Activated CD8-positive, alpha-beta T cell treated with anti-CD3 and anti-CD28 coated beads for 36 hours (primary cell): Measurements from ENCODE around the gene ZBTB25. TPM values are rescaled to one million over a fixed set of nuclear protein-coding genes. Genes with fewer than 3 reads are reported as not detected.

ENCODE experiments used
- ATAC-seq: fragments of 200-7000 bp; cut with Tn5 transposase; one replicate; pipeline ENCODE4 v1.10.0; 2021; ENCODE audit warnings: mild to moderate bottlenecking, moderate library complexity
- CTCF ChIA-PET: fragments of 350-600 bp; sonication (Branson Sonifier 250); formaldehyde crosslinking; loops from one replicate; lab custom pipeline; 2021; ENCODE audit warnings: antibody characterized with exemption; lab: Charles Lee
- POLR2A ChIA-PET: fragments of 350-600 bp; sonication (Branson Sonifier 250); formaldehyde crosslinking; loops from one replicate; lab custom pipeline; 2021; ENCODE audit warnings: antibody characterized with exemption; lab: Charles Lee
- DNase-seq: peaks from one replicate; pipeline ENCODE4 v3.0.0-alpha.2; 2020
- H3K27ac Mint-ChIP-seq: one replicate; pipeline ENCODE4 v1.8.0; 2021; ENCODE audit warnings: mild to moderate bottlenecking, mixed read lengths
- H3K27me3 Mint-ChIP-seq: one replicate; pipeline ENCODE4 v1.8.0; 2021; ENCODE audit warnings: mixed read lengths
- H3K36me3 Mint-ChIP-seq: one replicate; pipeline ENCODE4 v1.8.0; 2021; ENCODE audit warnings: low read depth, mixed read lengths
- H3K4me1 Mint-ChIP-seq: one replicate; pipeline ENCODE4 v1.8.0; 2021; ENCODE audit warnings: low read depth, mixed read lengths
- H3K4me3 Mint-ChIP-seq: one replicate; pipeline ENCODE4 v1.8.0; 2021; ENCODE audit warnings: mild to moderate bottlenecking, moderate library complexity, mixed read lengths
- H3K9me3 Mint-ChIP-seq: one replicate; pipeline ENCODE4 v1.8.0; 2021; ENCODE audit warnings: mixed read lengths
- CTCF ChIP-seq: fragments of 200-600 bp; IDR thresholded peaks from one replicate; pipeline ENCODE4 v1.8.0; 2022; ENCODE audit warnings: antibody characterized with exemption, mild to moderate bottlenecking
- intact Hi-C: fragments of 100-400 bp; cut with micrococcal nuclease; formaldehyde crosslinking; loops from one replicate; pipeline ENCODE4 v1.10.0; 2022
- total RNA-seq, 2 experiments: library from RNA; stranded (reverse); gene quantifications; one replicate each; pipeline ENCODE4 v1.2.3, GENCODE V29; 2021

ZBTB25 gene
- total RNA-seq, 2 experiments from 2014 or later = 58.6 to 58.8 TPM

- ChIA-PET POLR2A (interaction anchor here (1.2 to 1.8 kb wide), 2 partner anchors 10 to 112 kb away, joined by 4 to 8 read pairs; partner anchors contain the start of gene MTHFD1), CTCF (interaction anchor here (1.3 kb wide), 1 partner anchor 53 kb away, joined by 3 read pairs; no protein-coding TSS in a partner anchor)
- ATAC-seq (no peak), DNase-seq (no peak)
- Mint-ChIP-seq H3K9me3 (no peaks in the 10 kb centered on the region), H3K4me3 (peak overlapping the region; percentile 79), H3K36me3 (peaks cover 56% of the 10 kb centered on the region), H3K27ac (peak overlapping the region; percentile 90), H3K27me3 (no peaks in the 10 kb centered on the region), H3K4me1 (peaks cover 34% of the 10 kb centered on the region)
- intact Hi-C loops = no loop called here
- TF ChIP-seq CTCF = no peak
Observed at GRCh38 chr14:64500088-64500487, 3.5 kb downstream of the ZBTB25 start.

- H3K36me3 Mint-ChIP-seq = peaks cover 65% of the 10 kb centered on the region
- peak overlapping the region; percentile 19 for H3K27ac Mint-ChIP-seq
- H3K27me3 Mint-ChIP-seq = no peaks in the 10 kb centered on the region
- POLR2A ChIA-PET = interaction anchor here (0.6 to 1.4 kb wide), 3 partner anchors 10 to 623 kb away, joined by 3 to 7 read pairs (median 3); no protein-coding TSS in a partner anchor
- no peaks in the 10 kb centered on the region for H3K9me3 Mint-ChIP-seq
- CTCF ChIA-PET = interaction anchor here (1.7 to 3.4 kb wide), 6 partner anchors 14 to 140 kb away, joined by 3 to 14 read pairs (median 9); partner anchors contain the start of gene HSPA2
- H3K4me3 Mint-ChIP-seq = no peak overlapping the region
- peaks cover 60% of the 10 kb centered on the region for H3K4me1 Mint-ChIP-seq
- TF ChIP-seq CTCF = no peak
- intact Hi-C loops = no loop called here
- DNase-seq (no peak), ATAC-seq (no peak)
Observed at GRCh38 chr14:64496764-64497163, 6.9 kb downstream of the ZBTB25 start.

- Mint-ChIP-seq H3K36me3 (peaks cover 67% of the 10 kb centered on the region), H3K4me1 (peaks cover 67% of the 10 kb centered on the region), H3K27ac (peak overlapping the region; percentile 55), H3K4me3 (no peak overlapping the region), H3K9me3 (no peaks in the 10 kb centered on the region), H3K27me3 (no peaks in the 10 kb centered on the region)
- DNase-seq = no peak
- no peak for TF ChIP-seq CTCF
- ChIA-PET POLR2A (interaction anchor here (0.9 to 1.4 kb wide), 3 partner anchors 8 to 11 kb away, joined by 3 to 7 read pairs (median 4); partner anchors contain the start of genes ZBTB1 and ZBTB25), CTCF (interaction anchor here (1.1 to 3.4 kb wide), 4 partner anchors 10 to 65 kb away, joined by 5 to 13 read pairs (median 12); no protein-coding TSS in a partner anchor)
- no peak for ATAC-seq
- intact Hi-C loops = no loop called here
Observed at GRCh38 chr14:64495252-64495651, 8.4 kb downstream of the ZBTB25 start.

GRCh38 chr14:64493455-64493854 is 10.2 kb downstream of the ZBTB25 start:
- TF ChIP-seq CTCF = no peak
- Mint-ChIP-seq H3K36me3 (peaks cover 57% of the 10 kb centered on the region), H3K4me1 (peaks cover 56% of the 10 kb centered on the region), H3K27ac (peak overlapping the region; percentile 1), H3K9me3 (no peaks in the 10 kb centered on the region), H3K4me3 (no peak overlapping the region), H3K27me3 (no peaks in the 10 kb centered on the region)
- no peak for ATAC-seq
- ChIA-PET POLR2A (interaction anchor here (1.5 to 1.9 kb wide), 2 partner anchors 10 to 11 kb away, joined by 5 to 9 read pairs; partner anchors contain the start of genes ZBTB1 and ZBTB25), CTCF (interaction anchor here (0.7 to 2.0 kb wide), 7 partner anchors 15 to 149 kb away, joined by 3 to 8 read pairs (median 3); no protein-coding TSS in a partner anchor)
- DNase-seq = no peak
- intact Hi-C loops = no loop called here

GRCh38 chr14:64491637-64492036 is 12.0 kb downstream of the ZBTB25 start:
- ATAC-seq = no peak
- peaks cover 51% of the 10 kb centered on the region for H3K4me1 Mint-ChIP-seq

More at GRCh38 chr14:64491637-64492036, 12.0 kb downstream of the ZBTB25 start:
- H3K9me3 Mint-ChIP-seq = no peaks in the 10 kb centered on the region
- DNase-seq = no peak
- TF ChIP-seq CTCF = no peak
- intact Hi-C loops = no loop called here
- H3K36me3 Mint-ChIP-seq = peaks cover 59% of the 10 kb centered on the region
- H3K4me3 Mint-ChIP-seq = no peak overlapping the region
- CTCF ChIA-PET = interaction anchor here (0.9 to 3.3 kb wide), 5 partner anchors 8 to 61 kb away, joined by 3 to 16 read pairs (median 4); no protein-coding TSS in a partner anchor
- no peaks in the 10 kb centered on the region for H3K27me3 Mint-ChIP-seq
- no peak overlapping the region for H3K27ac Mint-ChIP-seq
- POLR2A ChIA-PET = interaction anchor here (0.5 to 2.9 kb wide), 2 partner anchors 9 to 12 kb away, joined by 3 to 19 read pairs; partner anchors contain the start of genes ZBTB1 and ZBTB25
